HL-60 (cell line): Measurements from ENCODE around the gene MARCHF11.

ENCODE experiments used
- CTCF ChIP-seq: IDR thresholded peaks from one replicate; pipeline ENCODE4 v1.5.1; 2011; ENCODE audit warnings: low read length, control low read depth, inconsistent platforms; ENCODE audit not compliant: insufficient read depth
- GABPA ChIP-seq: IDR thresholded peaks from 2 replicates; pipeline ENCODE4 v1.6.1; 2012; ENCODE audit warnings: low read depth
- POLR2AphosphoS5 ChIP-seq: IDR thresholded peaks from 2 replicates; pipeline ENCODE4 v1.6.1; 2012; ENCODE audit warnings: low read depth
- REST ChIP-seq: IDR thresholded peaks from 2 replicates; pipeline ENCODE4 v1.6.1; 2012; ENCODE audit warnings: low read depth; ENCODE audit not compliant: insufficient replicate concordance
- SPI1 ChIP-seq: IDR thresholded peaks from 2 replicates; pipeline ENCODE4 v1.6.1; 2012; ENCODE audit warnings: low read depth, mild to moderate bottlenecking, borderline replicate concordance

GRCh38 chr5:16034319-16035001 is 145.1 kb downstream of the MARCHF11 start:
- no peak for TF ChIP-seq CTCF
- TF ChIP-seq POLR2AphosphoS5: no peak
- TF ChIP-seq REST: no peak
- TF ChIP-seq GABPA: no peak
- no peak for TF ChIP-seq SPI1
